ENCODE measurements around the gene ERC2.

GRCh38 chr3:55480911-55481743 lies 987.1 kb downstream of the ERC2 start:
- TF ChIP-seq CTCF (IDR thresholded peaks at IDR 0.05; ENCODE audit: control extremely low read depth in 1 of 3, insufficient read depth in 1 of 3, low read depth in 1 of 3, low read length in 3 of 3) (no peak), POLR2A (IDR thresholded peaks at IDR 0.05; ENCODE audit: control extremely low read depth in 1 of 2, low read depth in 2 of 2, low read length in 2 of 2) (no peak), SP1 (IDR thresholded peaks at IDR 0.05; ENCODE audit: low read depth, low read length) (no peak), MAX (IDR thresholded peaks at IDR 0.05) (no peak), EZH2 (IDR thresholded peaks at IDR 0.05; ENCODE audit: low read depth, low read length, severe bottlenecking) (peak; percentile 32)

Data from H1 (cell line).